ENCODE measurements around the gene UBE2H.

DNA sequence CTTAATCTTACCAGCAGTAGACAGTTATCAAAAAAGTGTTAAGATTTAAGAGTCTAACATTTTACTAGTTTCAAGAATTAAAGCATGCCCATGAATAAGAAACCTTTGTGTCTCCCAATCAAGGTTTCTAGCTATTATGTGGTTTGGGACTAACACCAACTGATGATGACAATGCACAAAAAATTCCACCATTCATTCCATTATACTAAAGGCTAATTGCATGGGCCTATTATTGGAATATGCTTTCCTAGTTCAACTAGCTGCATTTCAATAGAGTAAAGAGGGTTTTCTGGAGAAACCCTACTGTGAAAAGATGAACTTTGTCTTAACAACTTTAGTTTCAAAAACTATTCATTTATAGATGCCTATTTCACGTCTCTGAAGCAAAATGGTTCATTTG lies 44.6 kb downstream of the UBE2H start:
- TF ChIP-seq EZH2 (IDR thresholded peaks at IDR 0.05) (no peak), POLR2AphosphoS5 (IDR thresholded peaks at IDR 0.05; ENCODE audit: borderline replicate concordance, low read depth, low read length) (no peak), FOXP2 (optimal IDR thresholded peaks at IDR 0.05; ENCODE audit: control extremely low read depth, extremely low read length, insufficient read depth) (no peak)
